IPS DF 6.9 (cell line): ENCODE results near the gene ESRRB.
A peak's percentile ranks its signal among the peaks of the same experiment; 100 is the strongest.

Source experiments
- DNase-seq: peaks from one replicate; pipeline ENCODE4 v3.0.0-alpha.2; 2013; ENCODE audit warnings: low read depth, low spot score
- H3K27ac ChIP-seq: one replicate; pipeline ENCODE4 v1.5.1; 2013; ENCODE audit warnings: low read length, control low read depth
- H3K27me3 ChIP-seq: 2 replicates; pipeline ENCODE4 v1.6.1; 2013; ENCODE audit warnings: mild to moderate bottlenecking, low read length; ENCODE audit not compliant: control insufficient read depth, insufficient read depth
- H3K36me3 ChIP-seq: 2 replicates; pipeline ENCODE4 v1.6.1; 2013; ENCODE audit warnings: low read length; ENCODE audit not compliant: control insufficient read depth, insufficient read depth
- H3K4me1 ChIP-seq: 2 replicates; pipeline ENCODE4 v1.6.1; 2013; ENCODE audit warnings: low read length; ENCODE audit not compliant: control insufficient read depth, insufficient read depth
- H3K4me3 ChIP-seq: 2 replicates; pipeline ENCODE4 v1.5.1; 2013; ENCODE audit warnings: mild to moderate bottlenecking, low read length
- H3K9me3 ChIP-seq: 2 replicates; pipeline ENCODE4 v1.6.1; 2013; ENCODE audit warnings: low read length, inconsistent platforms; ENCODE audit not compliant: control insufficient read depth, insufficient read depth
- WGBS: extraction: QIAGEN DNeasy Blood & Tissue Kit; methylation state at CpG from one replicate; pipeline ENCODE4 v1.1.7; 2013; ENCODE audit warnings: mixed read lengths, missing lambda C conversion rate; ENCODE audit not compliant: insufficient read length, insufficient coverage; 5-methylcytosine and 5-hydroxymethylcytosine counted together

Gene ESRRB

GRCh38 chr14:76405627-76406026, 29.7 kb downstream of the ESRRB start:
- WGBS = no CpG with 5 or more reads among the region's 7 CpGs
- no peaks in the 10 kb centered on the region for H3K9me3 ChIP-seq
- DNase-seq = no peak
- H3K4me1 ChIP-seq = peaks cover 4% of the 10 kb centered on the region; the same call in 1 of the 2 replicates
- no peak overlapping the region for H3K4me3 ChIP-seq
- H3K27ac ChIP-seq = no peak overlapping the region
- no peaks in the 10 kb centered on the region for H3K36me3 ChIP-seq
- no peaks in the 10 kb centered on the region for H3K27me3 ChIP-seq

GRCh38 chr14:76407449-76408150, 31.7 kb downstream of the ESRRB start:
- no CpG with 5 or more reads among the region's 9 CpGs for WGBS
- no peaks in the 10 kb centered on the region for H3K27me3 ChIP-seq

GRCh38 chr14:76408877-76409276, 32.9 kb downstream of the ESRRB start:
- Histone ChIP-seq H3K36me3 (no peaks in the 10 kb centered on the region), H3K4me3 (no peak overlapping the region), H3K27me3 (no peaks in the 10 kb centered on the region), H3K27ac (no peak overlapping the region), H3K4me1 (peaks cover 4% of the 10 kb centered on the region; the same call in 1 of the 2 replicates), H3K9me3 (no peaks in the 10 kb centered on the region)
- DNase-seq = no peak
- WGBS = no CpG with 5 or more reads among the region's 1 CpG

More at GRCh38 chr14:76407449-76408150, 31.7 kb downstream of the ESRRB start:
- Histone ChIP-seq H3K9me3 (no peaks in the 10 kb centered on the region), H3K4me3 (no peak overlapping the region), H3K27ac (no peak overlapping the region), H3K4me1 (peaks cover 4% of the 10 kb centered on the region; the same call in 1 of the 2 replicates), H3K36me3 (no peaks in the 10 kb centered on the region)
- DNase-seq = no peak

- no peaks in the 10 kb centered on the region for H3K27me3 ChIP-seq
- H3K4me3 ChIP-seq = no peak overlapping the region
- no peaks in the 10 kb centered on the region for H3K36me3 ChIP-seq
- H3K4me1 ChIP-seq = peaks cover 3% of the 10 kb centered on the region; the same call in 1 of the 2 replicates
- no peak for DNase-seq
- no CpG with 5 or more reads among the region's 5 CpGs for whole genome bisulfite sequencing
- no peaks in the 10 kb centered on the region for H3K9me3 ChIP-seq
- no peak overlapping the region for H3K27ac ChIP-seq
These were observed 36.6 kb downstream of the ESRRB start for GRCh38 chr14:76412501-76412900.

GRCh38 chr14:76413106-76413961, 37.4 kb downstream of the ESRRB start:
- no peak for DNase-seq
- Histone ChIP-seq H3K4me3 (peak overlapping the region; percentile 14; the same call in 1 of the 2 replicates), H3K9me3 (no peaks in the 10 kb centered on the region), H3K36me3 (no peaks in the 10 kb centered on the region), H3K27ac (no peak overlapping the region), H3K27me3 (no peaks in the 10 kb centered on the region), H3K4me1 (peaks cover 3% of the 10 kb centered on the region; the same call in 1 of the 2 replicates)
- no CpG with 5 or more reads among the region's 23 CpGs for WGBS

GRCh38 chr14:76413962-76414600, 38.1 kb downstream of the ESRRB start:
- DNase-seq = no peak
- no CpG with 5 or more reads among the region's 36 CpGs for WGBS
- H3K4me3 ChIP-seq = peak overlapping the region; percentile 47; the same call in 1 of the 2 replicates
- no peaks in the 10 kb centered on the region for H3K36me3 ChIP-seq
- H3K27ac ChIP-seq = no peak overlapping the region
- no peaks in the 10 kb centered on the region for H3K27me3 ChIP-seq
- H3K9me3 ChIP-seq = no peaks in the 10 kb centered on the region
- H3K4me1 ChIP-seq = peaks cover 3% of the 10 kb centered on the region; the same call in 1 of the 2 replicates

- no CpG with 5 or more reads among the region's 3 CpGs for WGBS
- Histone ChIP-seq H3K27ac (no peak overlapping the region), H3K4me1 (0 out of 2 replicates have a peak, but pooled peaks cover 7% of the 10 kb centered on the region), H3K4me3 (no peak overlapping the region), H3K36me3 (no peaks in the 10 kb centered on the region), H3K9me3 (no peaks in the 10 kb centered on the region), H3K27me3 (no peaks in the 10 kb centered on the region)
- DNase-seq = no peak
These were observed 43.5 kb downstream of the ESRRB start for GRCh38 chr14:76419399-76419798.

GRCh38 chr14:76420827-76421226, 44.9 kb downstream of the ESRRB start:
- no peak overlapping the region for H3K4me3 ChIP-seq
- WGBS = no CpG with 5 or more reads among the region's 4 CpGs
- no peaks in the 10 kb centered on the region for H3K9me3 ChIP-seq
- 0 out of 2 replicates have a peak, but pooled peaks cover 7% of the 10 kb centered on the region for H3K4me1 ChIP-seq
- no peak for DNase-seq
- no peaks in the 10 kb centered on the region for H3K36me3 ChIP-seq
- no peak overlapping the region for H3K27ac ChIP-seq
- no peaks in the 10 kb centered on the region for H3K27me3 ChIP-seq

- H3K27ac ChIP-seq = no peak overlapping the region
- no CpG with 5 or more reads among the region's 4 CpGs for WGBS
These were observed 45.7 kb downstream of the ESRRB start for GRCh38 chr14:76421662-76422061.

GRCh38 chr14:76422662-76423061, 46.7 kb downstream of the ESRRB start:
- WGBS = no CpG with 5 or more reads among the region's 7 CpGs
- H3K4me1 ChIP-seq = 0 out of 2 replicates have a peak, but pooled peaks cover 7% of the 10 kb centered on the region
- no peak overlapping the region for H3K27ac ChIP-seq

More at GRCh38 chr14:76421662-76422061, 45.7 kb downstream of the ESRRB start:
- Histone ChIP-seq H3K27me3 (no peaks in the 10 kb centered on the region), H3K9me3 (no peaks in the 10 kb centered on the region), H3K4me3 (no peak overlapping the region), H3K4me1 (0 out of 2 replicates have a peak, but pooled peaks cover 7% of the 10 kb centered on the region), H3K36me3 (no peaks in the 10 kb centered on the region)
- no peak for DNase-seq

More at GRCh38 chr14:76422662-76423061, 46.7 kb downstream of the ESRRB start:
- H3K27me3 ChIP-seq = no peaks in the 10 kb centered on the region
- no peak overlapping the region for H3K4me3 ChIP-seq
- H3K9me3 ChIP-seq = no peaks in the 10 kb centered on the region
- DNase-seq = no peak
- no peaks in the 10 kb centered on the region for H3K36me3 ChIP-seq
